Stimulated activated naive CD8-positive, alpha-beta T cell treated with anti-CD3 and anti-CD28 coated beads, Interleukin-15, amount 100 ng/mL, for 72 hours (primary cell): ENCODE results near the gene SPTLC3.

Source experiments
- ATAC-seq: fragments of 150-1000 bp; cut with Tn5 transposase; 2 replicates; pipeline ENCODE4 v1.10.0; 2021; ENCODE audit warnings: mild to moderate bottlenecking, moderate library complexity
- DNase-seq, 2 donors: peaks; one replicate each; pipeline ENCODE4 v3.0.0; 2021 to 2022
- H3K27ac Mint-ChIP-seq, 2 donors: one replicate each; pipeline ENCODE4 v1.8.0; 2022; ENCODE audit warnings: mild to moderate bottlenecking in 2 of 2, mixed read lengths in 2 of 2, moderate library complexity in 2 of 2
- H3K27me3 Mint-ChIP-seq: one replicate; pipeline ENCODE4 v1.8.0; 2022; ENCODE audit warnings: mixed read lengths
- H3K4me1 Mint-ChIP-seq: one replicate; pipeline ENCODE4 v1.8.0; 2022; ENCODE audit warnings: mild to moderate bottlenecking, mixed read lengths
- H3K4me3 Mint-ChIP-seq, 2 donors: one replicate each; pipeline ENCODE4 v1.8.0; 2022; ENCODE audit warnings: mild to moderate bottlenecking in 2 of 2, mixed read lengths in 2 of 2, moderate library complexity in 1 of 2
- H3K9me3 Mint-ChIP-seq, 2 donors: one replicate each; pipeline ENCODE4 v1.8.0; 2022; ENCODE audit warnings: mixed read lengths in 2 of 2

SPTLC3 gene

GRCh38 chr20:13012886-13013285 is 4.1 kb downstream of the SPTLC3 start:
- no peak for ATAC-seq
- H3K27ac Mint-ChIP-seq = no peak overlapping the region
- no peak overlapping the region for H3K4me3 Mint-ChIP-seq
- DNase-seq = no peak
- H3K9me3 Mint-ChIP-seq = no peaks in the 10 kb centered on the region
- peaks cover 43% of the 10 kb centered on the region for H3K4me1 Mint-ChIP-seq
- no peaks in the 10 kb centered on the region for H3K27me3 Mint-ChIP-seq

GRCh38 chr20:13013411-13013810 is 4.6 kb downstream of the SPTLC3 start:
- no peaks in the 10 kb centered on the region for H3K27me3 Mint-ChIP-seq
- no peak overlapping the region for H3K4me3 Mint-ChIP-seq
- H3K4me1 Mint-ChIP-seq = peaks cover 38% of the 10 kb centered on the region
- no peak overlapping the region for H3K27ac Mint-ChIP-seq
- DNase-seq (no peak), ATAC-seq (no peak)
- no peaks in the 10 kb centered on the region for H3K9me3 Mint-ChIP-seq

- DNase-seq = no peak
- H3K4me3 Mint-ChIP-seq = no peak overlapping the region
- ATAC-seq = no peak
- H3K27me3 Mint-ChIP-seq = no peaks in the 10 kb centered on the region
- peaks cover 7% of the 10 kb centered on the region for H3K4me1 Mint-ChIP-seq
- H3K9me3 Mint-ChIP-seq = peaks cover 14 to 15% of the 10 kb centered on the region in 2 donors
- H3K27ac Mint-ChIP-seq = no peak overlapping the region
These were observed 8.5 kb downstream of the SPTLC3 start for GRCh38 chr20:13017235-13017634.

GRCh38 chr20:13017883-13018535 is 9.2 kb downstream of the SPTLC3 start:
- DNase-seq (no peak), ATAC-seq (no peak)
- Mint-ChIP-seq H3K4me3 (no peak overlapping the region), H3K27me3 (no peaks in the 10 kb centered on the region), H3K27ac (no peak overlapping the region), H3K4me1 (peaks cover 5% of the 10 kb centered on the region), H3K9me3 (peaks cover 15 to 23% of the 10 kb centered on the region in 2 donors)

GRCh38 chr20:13021205-13021970 is 12.6 kb downstream of the SPTLC3 start:
- peaks cover 5% of the 10 kb centered on the region for H3K4me1 Mint-ChIP-seq
- H3K27ac Mint-ChIP-seq = no peak overlapping the region
- ATAC-seq (no peak), DNase-seq (no peak)
- H3K4me3 Mint-ChIP-seq = no peak overlapping the region
- peaks cover 15 to 26% of the 10 kb centered on the region in 2 donors for H3K9me3 Mint-ChIP-seq
- H3K27me3 Mint-ChIP-seq = no peaks in the 10 kb centered on the region

DNA sequence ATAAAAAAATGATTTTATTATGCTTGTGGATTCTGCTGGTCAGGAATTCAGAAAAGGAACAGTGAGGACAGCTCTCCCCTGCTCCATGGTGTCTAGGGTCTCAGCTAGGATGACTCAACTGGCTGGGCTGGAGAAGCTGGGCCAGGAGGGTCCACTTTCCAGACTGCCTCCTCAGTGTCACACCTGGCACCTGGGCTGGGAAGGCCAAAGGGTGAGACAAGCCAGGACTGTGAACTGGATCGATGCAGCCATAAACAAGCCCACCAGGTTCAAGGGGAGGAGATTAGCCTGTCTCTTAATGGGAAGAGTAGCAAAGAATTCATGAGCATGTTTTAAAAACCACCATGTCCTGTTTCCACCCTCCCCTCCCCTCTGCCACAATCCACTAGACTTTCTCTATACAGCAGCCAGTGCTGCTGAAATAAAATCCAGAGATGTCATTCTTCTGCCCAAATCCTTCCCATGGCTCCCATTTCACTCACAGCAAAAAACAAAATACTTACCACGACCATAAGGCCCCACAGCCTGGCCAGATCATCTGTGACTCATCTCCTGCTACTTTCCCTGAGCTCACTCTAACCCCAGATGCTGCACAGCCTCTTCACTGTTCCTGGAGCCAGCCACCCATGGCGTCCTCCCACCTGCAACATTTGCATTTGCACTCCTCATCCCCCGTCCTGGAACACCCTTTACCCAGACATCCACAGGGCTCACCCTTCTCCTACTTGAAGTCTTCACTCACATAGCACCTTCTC is 13.8 kb downstream of the SPTLC3 start:
- DNase-seq (no peak), ATAC-seq (no peak)
- Mint-ChIP-seq H3K27me3 (no peaks in the 10 kb centered on the region), H3K9me3 (peaks cover 15 to 26% of the 10 kb centered on the region in 2 donors), H3K4me1 (peaks cover 5% of the 10 kb centered on the region), H3K27ac (no peak overlapping the region), H3K4me3 (no peak overlapping the region)

DNA sequence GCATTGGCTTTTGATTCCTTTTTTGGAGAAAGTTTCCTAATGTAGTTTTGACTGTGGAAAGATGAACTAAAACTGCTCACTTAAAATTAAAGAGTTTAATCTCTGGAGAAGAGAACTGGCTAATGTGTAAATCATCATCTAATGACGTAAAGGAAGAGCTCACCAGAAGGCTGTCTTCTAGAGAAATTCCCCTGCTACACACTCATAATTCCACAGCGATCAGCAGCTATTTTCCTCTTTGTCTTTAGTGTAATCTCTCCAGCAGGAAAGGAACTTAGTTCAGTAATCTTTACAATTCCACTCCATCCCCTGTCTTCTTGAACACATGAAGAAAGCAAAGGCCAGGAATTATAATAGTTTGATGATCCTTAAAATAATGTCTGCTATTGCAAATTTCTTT is 15.8 kb downstream of the SPTLC3 start:
- Mint-ChIP-seq H3K4me1 (peaks cover 5% of the 10 kb centered on the region), H3K9me3 (peaks cover 15 to 26% of the 10 kb centered on the region in 2 donors), H3K4me3 (no peak overlapping the region), H3K27ac (no peak overlapping the region), H3K27me3 (no peaks in the 10 kb centered on the region)
- DNase-seq = no peak
- ATAC-seq = no peak

GRCh38 chr20:13025181-13025580 is 16.4 kb downstream of the SPTLC3 start:
- peaks cover 5% of the 10 kb centered on the region for H3K4me1 Mint-ChIP-seq
- H3K27ac Mint-ChIP-seq = no peak overlapping the region
- H3K9me3 Mint-ChIP-seq = peaks cover 15 to 26% of the 10 kb centered on the region in 2 donors
- no peak overlapping the region for H3K4me3 Mint-ChIP-seq
- no peaks in the 10 kb centered on the region for H3K27me3 Mint-ChIP-seq
- ATAC-seq = no peak
- DNase-seq = no peak

DNA sequence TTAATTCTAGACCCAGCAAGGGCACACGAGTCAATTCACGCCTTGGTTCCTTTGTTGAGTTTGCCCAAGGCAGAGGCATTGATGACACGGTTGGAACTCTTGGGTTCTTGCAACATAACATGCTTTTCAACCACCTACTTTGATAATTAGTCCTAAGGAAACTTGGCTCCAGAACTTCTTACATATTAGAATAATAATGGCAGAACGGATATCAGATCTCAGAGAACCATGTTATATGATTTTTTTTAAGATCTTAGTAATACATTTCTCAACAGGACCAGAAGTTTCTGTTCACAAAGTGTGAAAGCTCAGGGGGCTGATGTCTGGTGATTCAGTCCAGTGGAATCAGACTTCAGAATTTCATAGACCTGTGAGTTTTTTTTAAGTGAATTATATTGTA is 19.2 kb downstream of the SPTLC3 start:
- ATAC-seq (no peak), DNase-seq (no peak)
- Mint-ChIP-seq H3K27me3 (no peaks in the 10 kb centered on the region), H3K27ac (no peak overlapping the region), H3K4me3 (no peak overlapping the region), H3K4me1 (peaks cover 1% of the 10 kb centered on the region), H3K9me3 (peaks cover 0 to 11% of the 10 kb centered on the region in 2 donors)

DNA sequence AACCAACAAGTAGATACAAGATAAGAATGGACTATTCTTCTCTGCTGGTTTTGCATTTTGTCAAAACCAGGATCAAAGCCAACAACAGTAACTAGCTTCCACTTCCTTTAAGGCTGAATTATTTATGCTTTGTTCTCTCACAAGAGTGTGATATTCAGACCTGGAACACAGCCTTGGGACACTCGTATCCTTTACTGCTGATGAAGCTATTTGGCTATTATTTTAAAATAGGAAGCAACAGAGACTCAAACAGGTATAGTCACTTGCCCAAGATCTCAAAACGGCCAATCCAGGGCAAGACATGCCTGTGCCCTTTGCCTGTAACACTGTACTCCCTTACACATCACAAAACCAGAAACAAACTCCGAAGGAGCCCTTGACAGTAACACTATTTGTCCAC is 19.9 kb downstream of the SPTLC3 start:
- Mint-ChIP-seq H3K27me3 (no peaks in the 10 kb centered on the region), H3K27ac (no peak overlapping the region), H3K9me3 (peaks cover 2 to 7% of the 10 kb centered on the region in 2 donors), H3K4me3 (no peak overlapping the region), H3K4me1 (no peaks in the 10 kb centered on the region)
- no peak for ATAC-seq
- no peak for DNase-seq

- peak in 1 of 2 donors; percentile 16 for DNase-seq
- no peak overlapping the region for H3K4me3 Mint-ChIP-seq
- no peaks in the 10 kb centered on the region for H3K4me1 Mint-ChIP-seq
- H3K27me3 Mint-ChIP-seq = no peaks in the 10 kb centered on the region
- H3K27ac Mint-ChIP-seq = no peak overlapping the region
- peaks cover 4 to 7% of the 10 kb centered on the region in 2 donors for H3K9me3 Mint-ChIP-seq
- peak; percentile 80 for ATAC-seq
These were observed 21.1 kb downstream of the SPTLC3 start for GRCh38 chr20:13029687-13030375.

DNA sequence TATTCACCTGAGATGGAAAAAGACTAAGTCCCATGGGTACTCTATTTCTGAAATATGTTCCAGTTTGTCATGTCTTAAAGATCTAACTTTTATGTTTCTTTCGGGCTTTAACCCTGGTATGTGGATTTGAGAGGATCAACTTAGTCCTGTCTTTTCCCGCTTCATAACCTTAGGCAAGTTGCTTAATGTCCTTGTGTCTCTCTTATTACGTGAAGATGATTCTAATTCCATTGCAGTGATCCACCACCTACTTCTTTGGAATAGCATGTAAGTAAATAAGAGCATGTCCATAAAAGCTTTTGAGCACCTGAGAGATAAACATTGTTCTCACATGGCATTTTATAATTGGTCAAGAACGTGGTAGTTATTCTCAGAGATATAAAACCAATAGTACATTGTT is 23.0 kb downstream of the SPTLC3 start:
- H3K27me3 Mint-ChIP-seq = no peaks in the 10 kb centered on the region
- H3K4me1 Mint-ChIP-seq = no peaks in the 10 kb centered on the region
- ATAC-seq (no peak), DNase-seq (no peak)
- no peak overlapping the region for H3K27ac Mint-ChIP-seq
- no peak overlapping the region for H3K4me3 Mint-ChIP-seq
- peaks cover 4 to 7% of the 10 kb centered on the region in 2 donors for H3K9me3 Mint-ChIP-seq

GRCh38 chr20:13034115-13034514 is 25.3 kb downstream of the SPTLC3 start:
- Mint-ChIP-seq H3K27ac (no peak overlapping the region), H3K4me3 (no peak overlapping the region), H3K27me3 (no peaks in the 10 kb centered on the region), H3K4me1 (no peaks in the 10 kb centered on the region), H3K9me3 (peaks cover 4 to 7% of the 10 kb centered on the region in 2 donors)
- no peak for DNase-seq
- no peak for ATAC-seq

DNA sequence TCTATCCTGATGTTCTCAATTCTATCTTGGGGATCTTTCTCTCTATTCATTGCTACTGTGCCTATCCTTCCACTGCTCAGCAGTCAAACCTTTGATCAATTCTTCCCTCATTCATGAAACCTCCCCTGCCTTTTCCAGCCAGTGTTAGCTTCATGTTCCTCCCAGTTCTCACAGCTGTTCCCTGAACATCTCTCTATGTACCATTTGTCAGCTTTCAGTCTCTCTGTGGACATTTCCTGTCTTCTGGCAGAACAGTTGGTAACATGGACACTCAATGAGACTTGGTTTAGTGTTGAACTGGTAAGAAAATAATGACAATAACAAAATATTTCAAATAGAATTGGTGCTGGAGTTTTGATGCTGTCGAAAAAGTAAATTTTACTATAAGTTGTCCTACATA is 26.2 kb downstream of the SPTLC3 start:
- peaks cover 4 to 7% of the 10 kb centered on the region in 2 donors for H3K9me3 Mint-ChIP-seq
- no peak overlapping the region for H3K4me3 Mint-ChIP-seq
- no peak for DNase-seq
- no peaks in the 10 kb centered on the region for H3K4me1 Mint-ChIP-seq
- H3K27me3 Mint-ChIP-seq = no peaks in the 10 kb centered on the region
- H3K27ac Mint-ChIP-seq = no peak overlapping the region
- ATAC-seq = no peak

GRCh38 chr20:13035399-13036152 is 26.8 kb downstream of the SPTLC3 start:
- DNase-seq (no peak), ATAC-seq (no peak)
- Mint-ChIP-seq H3K4me1 (no peaks in the 10 kb centered on the region), H3K27ac (no peak overlapping the region), H3K27me3 (no peaks in the 10 kb centered on the region), H3K9me3 (peaks cover 4 to 7% of the 10 kb centered on the region in 2 donors), H3K4me3 (no peak overlapping the region)
